ACC112 (cell line): ENCODE results near the gene GRM1.

Experiments
- H2AFZ ChIP-seq: fragments of 200-600 bp; sonication (generic); one replicate; pipeline ENCODE4 v1.6.0; 2017; ENCODE audit warnings: antibody characterized with exemption, low read length; ENCODE audit not compliant: unreplicated experiment
- H3K27ac ChIP-seq: fragments of 200-600 bp; sonication (generic); 2 replicates; pipeline ENCODE4 v1.5.1; 2014; ENCODE audit warnings: low read depth, mild to moderate bottlenecking, antibody characterized with exemption, low read length, moderate library complexity
- H3K27me3 ChIP-seq: fragments of 200-600 bp; sonication (generic); 2 replicates; pipeline ENCODE4 v1.6.1; 2014; ENCODE audit warnings: mild to moderate bottlenecking, antibody characterized with exemption, low read length, moderate library complexity, mixed read lengths; ENCODE audit not compliant: insufficient read depth
- H3K36me3 ChIP-seq: fragments of 200-600 bp; sonication (generic); 2 replicates; pipeline ENCODE4 v1.6.1; 2016; ENCODE audit warnings: mild to moderate bottlenecking, antibody characterized with exemption, low read length, moderate library complexity, mixed read lengths; ENCODE audit not compliant: insufficient read depth
- H3K4me1 ChIP-seq: fragments of 200-600 bp; sonication (generic); one replicate; pipeline ENCODE4 v1.6.1; 2016; ENCODE audit warnings: low read length, mixed read lengths; ENCODE audit not compliant: insufficient read depth, unreplicated experiment, control insufficient read depth
- H3K4me3 ChIP-seq: fragments of 200-600 bp; sonication (generic); 2 replicates; pipeline ENCODE4 v1.5.1; 2014; ENCODE audit warnings: mild to moderate bottlenecking, low read depth, low read length
- H3K79me2 ChIP-seq: fragments of 200-600 bp; sonication (generic); one replicate; pipeline ENCODE4 v1.6.0; 2016; ENCODE audit warnings: low read length; ENCODE audit not compliant: control insufficient read depth, unreplicated experiment, insufficient read depth

The GRM1 gene

GRCh38 chr6:146305951-146306350 is 277.1 kb downstream of the GRM1 start:
- Histone ChIP-seq H3K79me2 (no peaks in the 10 kb centered on the region), H3K27ac (no peak overlapping the region)

GRCh38 chr6:146310628-146311027 is 281.8 kb downstream of the GRM1 start:
- Histone ChIP-seq H3K4me1 (no peaks in the 10 kb centered on the region), H3K36me3 (no peaks in the 10 kb centered on the region), H2AFZ (no peak overlapping the region), H3K79me2 (no peaks in the 10 kb centered on the region), H3K27ac (no peak overlapping the region), H3K27me3 (no peaks in the 10 kb centered on the region), H3K4me3 (no peak overlapping the region)

More at GRCh38 chr6:146305951-146306350, 277.1 kb downstream of the GRM1 start:
- Histone ChIP-seq H3K36me3 (no peaks in the 10 kb centered on the region), H3K27me3 (no peaks in the 10 kb centered on the region), H3K4me3 (no peak overlapping the region), H2AFZ (no peak overlapping the region), H3K4me1 (no peaks in the 10 kb centered on the region)

- H3K4me1 ChIP-seq, result peaks cover 3% of the 10 kb centered on the region
- no peaks in the 10 kb centered on the region for H3K36me3 ChIP-seq
- no peak overlapping the region for H3K4me3 ChIP-seq
- no peaks in the 10 kb centered on the region for H3K79me2 ChIP-seq
- no peak overlapping the region for H3K27ac ChIP-seq
- no peak overlapping the region for H2AFZ ChIP-seq
- H3K27me3 ChIP-seq, result no peaks in the 10 kb centered on the region
These were observed 282.2 kb downstream of the GRM1 start for GRCh38 chr6:146311079-146311478.

GRCh38 chr6:146312608-146313007 is 283.7 kb downstream of the GRM1 start:
- peaks cover 7% of the 10 kb centered on the region for H3K4me1 ChIP-seq
- H3K27me3 ChIP-seq, result no peaks in the 10 kb centered on the region
- H3K79me2 ChIP-seq, result no peaks in the 10 kb centered on the region
- no peak overlapping the region for H2AFZ ChIP-seq
- H3K36me3 ChIP-seq, result no peaks in the 10 kb centered on the region
- H3K4me3 ChIP-seq, result no peak overlapping the region
- no peak overlapping the region for H3K27ac ChIP-seq

- no peaks in the 10 kb centered on the region for H3K27me3 ChIP-seq
- H3K4me3 ChIP-seq, result no peak overlapping the region
- peaks cover 7% of the 10 kb centered on the region for H3K4me1 ChIP-seq
- H3K79me2 ChIP-seq, result no peaks in the 10 kb centered on the region
- H3K27ac ChIP-seq, result no peak overlapping the region
- no peaks in the 10 kb centered on the region for H3K36me3 ChIP-seq
- no peak overlapping the region for H2AFZ ChIP-seq
These were observed 286.7 kb downstream of the GRM1 start for GRCh38 chr6:146315381-146316174.

GRCh38 chr6:146316175-146316495 is 287.3 kb downstream of the GRM1 start:
- H3K27me3 ChIP-seq, result no peaks in the 10 kb centered on the region
- no peaks in the 10 kb centered on the region for H3K36me3 ChIP-seq
- no peak overlapping the region for H3K4me3 ChIP-seq
- no peak overlapping the region for H2AFZ ChIP-seq
- H3K79me2 ChIP-seq, result no peaks in the 10 kb centered on the region
- no peak overlapping the region for H3K27ac ChIP-seq
- H3K4me1 ChIP-seq, result peaks cover 7% of the 10 kb centered on the region

GRCh38 chr6:146331013-146331412 is 302.2 kb downstream of the GRM1 start:
- no peak overlapping the region for H2AFZ ChIP-seq
- H3K4me3 ChIP-seq, result no peak overlapping the region
- H3K79me2 ChIP-seq, result no peaks in the 10 kb centered on the region
- H3K27me3 ChIP-seq, result no peaks in the 10 kb centered on the region
- H3K4me1 ChIP-seq, result no peaks in the 10 kb centered on the region
- no peak overlapping the region for H3K27ac ChIP-seq
- H3K36me3 ChIP-seq, result no peaks in the 10 kb centered on the region

GRCh38 chr6:146335336-146335735 is 306.5 kb downstream of the GRM1 start:
- no peaks in the 10 kb centered on the region for H3K36me3 ChIP-seq
- no peak overlapping the region for H3K4me3 ChIP-seq
- H3K79me2 ChIP-seq, result no peaks in the 10 kb centered on the region
- no peak overlapping the region for H2AFZ ChIP-seq
- no peaks in the 10 kb centered on the region for H3K27me3 ChIP-seq
- H3K4me1 ChIP-seq, result peaks cover 9% of the 10 kb centered on the region
- no peak overlapping the region for H3K27ac ChIP-seq

- Histone ChIP-seq H3K4me1 (peaks cover 9% of the 10 kb centered on the region), H3K79me2 (no peaks in the 10 kb centered on the region), H2AFZ (no peak overlapping the region)
These were observed 307.3 kb downstream of the GRM1 start for GRCh38 chr6:146336191-146336590.

GRCh38 chr6:146337376-146337775 is 308.5 kb downstream of the GRM1 start:
- no peaks in the 10 kb centered on the region for H3K27me3 ChIP-seq
- peaks cover 9% of the 10 kb centered on the region for H3K4me1 ChIP-seq
- H3K27ac ChIP-seq, result no peak overlapping the region
- no peaks in the 10 kb centered on the region for H3K36me3 ChIP-seq
- H3K4me3 ChIP-seq, result no peak overlapping the region
- no peaks in the 10 kb centered on the region for H3K79me2 ChIP-seq
- no peak overlapping the region for H2AFZ ChIP-seq

More at GRCh38 chr6:146336191-146336590, 307.3 kb downstream of the GRM1 start:
- Histone ChIP-seq H3K36me3 (no peaks in the 10 kb centered on the region), H3K4me3 (no peak overlapping the region), H3K27ac (no peak overlapping the region), H3K27me3 (no peaks in the 10 kb centered on the region)

- Histone ChIP-seq H3K27ac (no peak overlapping the region), H3K36me3 (no peaks in the 10 kb centered on the region), H3K79me2 (no peaks in the 10 kb centered on the region), H3K4me1 (peaks cover 9% of the 10 kb centered on the region), H3K4me3 (no peak overlapping the region), H3K27me3 (no peaks in the 10 kb centered on the region), H2AFZ (no peak overlapping the region)
These were observed 310.9 kb downstream of the GRM1 start for GRCh38 chr6:146339716-146340115.
